Stimulated activated CD8-positive, alpha-beta memory T cell treated with anti-CD3 and anti-CD28 coated beads, Interleukin-15, amount 100 ng/mL, for 4 hours (primary cell): Measurements from ENCODE around the gene C3orf52.

Source experiments
- DNase-seq, 2 donors: peaks; one replicate each; pipeline ENCODE4 v3.0.0-alpha.2; 2020; ENCODE audit warnings: low read depth in 2 of 2

Gene C3orf52

DNA sequence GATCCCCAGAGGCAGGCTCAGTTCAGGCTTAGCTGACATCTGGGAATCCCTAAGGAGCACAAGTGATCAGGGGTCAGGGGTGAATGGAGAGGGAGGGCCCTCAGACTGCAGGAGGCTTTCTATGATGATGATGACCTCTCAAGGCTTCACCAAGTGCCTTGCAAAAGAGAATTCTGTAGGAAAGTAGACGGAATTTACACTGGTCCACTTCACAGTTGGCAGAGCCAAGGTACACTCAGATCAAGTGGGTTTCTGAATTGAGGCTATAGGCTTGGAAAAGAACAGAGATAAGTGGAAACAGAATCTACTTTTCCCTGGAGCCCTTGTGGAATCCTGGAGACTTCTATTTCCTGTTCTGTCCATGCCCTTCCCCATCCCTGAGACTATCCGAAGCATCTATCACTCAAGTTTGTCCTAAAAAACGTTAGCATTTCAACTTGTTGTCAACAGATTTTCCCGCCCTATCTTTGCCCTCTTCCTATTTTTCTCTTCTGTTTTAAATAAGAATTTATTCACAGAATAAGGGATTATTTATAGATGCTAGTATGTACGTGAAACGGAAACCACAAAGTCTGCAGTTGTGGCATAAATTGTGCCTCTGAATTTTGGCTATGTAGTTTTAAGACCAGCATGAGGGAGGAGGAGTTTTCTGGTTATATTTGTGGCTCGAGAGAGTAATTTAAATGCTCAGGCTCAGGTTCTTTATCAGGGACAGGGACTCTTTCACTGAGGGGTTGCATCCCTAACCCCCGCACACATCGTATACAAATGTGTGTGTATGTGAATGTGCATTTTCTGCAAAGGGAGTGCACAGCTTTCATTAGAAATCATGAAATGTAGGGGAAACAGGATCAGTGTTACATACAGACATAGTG lies 34.0 kb downstream of the C3orf52 start:
- no peak for DNase-seq

DNA sequence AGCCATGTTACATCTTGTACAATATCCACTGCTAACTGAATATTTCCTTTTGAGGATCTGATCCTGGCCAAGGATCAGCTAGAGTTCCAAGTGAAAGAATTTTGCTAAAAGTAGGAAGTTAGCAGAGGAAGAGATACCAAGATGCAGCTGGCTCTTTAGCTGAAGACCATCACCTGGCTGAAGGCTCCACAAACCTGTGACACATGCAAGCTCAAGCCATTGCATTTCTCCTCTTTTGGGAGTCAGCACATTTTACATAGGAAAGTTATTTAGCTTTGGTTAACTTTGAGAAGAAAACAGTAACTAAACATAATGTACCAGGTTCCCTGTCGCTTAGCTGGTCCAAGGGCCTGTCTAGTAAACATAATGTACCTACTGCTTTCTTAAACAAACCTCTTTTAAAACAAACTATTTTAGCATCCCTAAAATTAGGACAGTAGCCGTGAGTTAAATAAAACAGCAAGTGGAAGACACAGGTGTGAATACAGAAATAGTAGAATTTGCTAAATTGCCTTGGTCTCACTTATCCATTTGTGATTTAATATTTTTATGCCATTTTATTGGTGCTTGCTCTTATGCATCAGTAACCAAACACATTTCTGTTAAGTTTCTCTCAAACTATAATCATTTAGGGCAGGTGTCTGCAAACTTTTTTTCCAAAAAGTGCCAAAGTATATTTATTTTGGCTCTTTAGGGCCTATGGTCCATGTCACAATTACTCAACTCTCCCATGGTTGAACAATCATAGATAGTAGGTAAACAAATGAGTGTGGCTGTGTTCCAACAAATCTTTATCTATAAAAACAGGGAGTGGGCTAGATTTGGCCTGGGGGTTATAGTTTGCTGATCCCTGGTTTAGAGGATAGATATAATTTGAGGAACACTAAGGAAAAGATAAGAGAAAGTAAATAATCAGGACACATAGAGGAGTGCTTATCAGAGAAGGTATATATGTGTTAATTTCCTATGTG lies 35.7 kb downstream of the C3orf52 start:
- no peak for DNase-seq

DNA sequence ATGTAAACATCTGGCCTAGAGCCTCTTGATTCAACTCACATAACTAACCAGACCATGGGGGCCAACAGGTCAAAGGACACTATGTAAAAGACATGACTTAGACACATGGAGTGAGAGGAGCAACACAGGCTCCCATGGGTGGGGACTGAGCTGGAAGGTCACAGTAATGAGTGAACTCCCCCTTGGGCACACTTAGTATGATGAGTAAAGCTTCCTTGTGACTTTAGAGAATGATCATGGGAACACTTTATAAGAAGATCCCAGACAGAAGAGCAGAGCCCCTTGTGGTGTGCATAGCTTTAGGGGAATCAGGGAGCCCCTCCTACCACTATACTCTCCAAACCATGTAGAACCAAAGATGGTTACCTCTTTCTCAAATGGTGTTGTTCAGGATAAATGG lies 36.7 kb downstream of the C3orf52 start:
- DNase-seq, result no peak

DNA sequence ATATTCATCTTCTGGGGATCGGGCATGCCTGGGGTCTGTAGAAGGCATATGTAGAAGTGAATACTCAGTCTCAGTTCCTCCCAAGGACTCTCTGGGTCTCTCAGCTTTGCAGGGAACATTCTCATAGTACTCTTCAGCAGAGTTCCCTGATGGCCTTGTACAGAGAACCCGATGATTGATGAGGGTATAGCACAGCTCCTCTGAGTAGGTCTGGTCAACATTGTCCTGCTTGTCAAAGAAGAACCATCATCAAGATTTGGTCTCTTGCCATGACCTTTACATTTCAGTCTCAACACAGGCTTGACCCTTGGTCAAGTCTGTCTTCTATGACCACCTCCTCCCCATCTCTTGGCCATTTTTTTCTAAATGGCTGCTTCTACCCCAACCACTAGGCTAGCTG lies 37.4 kb downstream of the C3orf52 start:
- no peak for DNase-seq

DNA sequence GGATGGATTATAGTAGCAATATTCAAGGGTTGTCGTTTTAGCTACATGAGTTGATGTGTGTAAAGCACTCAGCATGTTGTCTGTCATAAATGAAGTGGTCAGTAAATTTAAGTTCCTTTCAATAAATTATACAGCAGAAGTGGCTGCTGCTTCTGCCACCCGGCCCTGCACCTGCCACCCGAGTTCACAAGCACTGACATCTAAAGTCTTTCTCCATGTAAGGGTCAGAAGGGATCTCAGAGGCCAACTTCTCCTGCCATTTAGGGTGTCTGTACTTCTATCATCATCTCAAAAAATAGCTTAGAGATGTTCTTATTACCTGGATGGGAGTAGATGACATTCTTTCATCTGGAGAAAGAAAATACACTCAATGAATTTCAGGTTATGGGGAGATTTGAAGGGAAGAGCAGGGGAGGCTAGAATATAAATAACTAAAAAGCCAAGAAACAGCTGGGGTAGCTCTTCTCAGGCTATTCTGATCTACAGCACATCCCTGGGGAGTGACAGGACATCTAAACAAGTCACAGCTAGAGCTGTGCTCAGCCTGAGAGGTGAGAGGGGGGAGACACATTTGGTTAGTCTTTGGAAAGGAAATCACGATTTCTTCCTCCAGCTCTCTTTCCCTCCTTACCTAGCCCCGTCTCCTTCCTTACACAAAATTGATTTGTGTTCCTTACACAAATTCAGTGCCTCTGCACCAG lies 38.9 kb downstream of the C3orf52 start:
- DNase-seq, result no peak

DNA sequence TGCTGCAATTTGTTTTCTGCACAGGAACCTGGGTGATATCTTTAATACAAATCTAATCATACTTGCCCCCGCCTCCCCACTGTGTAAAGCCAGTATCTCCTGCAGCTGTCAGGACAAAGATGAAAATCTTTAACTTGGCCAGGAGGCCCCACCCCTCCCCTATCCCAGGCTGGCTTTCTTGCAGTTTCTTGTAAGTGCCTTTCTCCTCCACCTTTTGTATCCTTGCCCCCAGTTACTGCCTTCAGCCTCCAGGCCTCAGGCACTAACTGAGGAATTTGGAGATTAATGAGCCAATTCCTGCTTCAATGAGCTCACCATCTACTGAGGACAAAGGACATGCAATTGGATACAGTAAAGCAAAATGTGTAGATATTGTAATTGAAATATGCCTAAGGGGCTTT lies 40.3 kb downstream of the C3orf52 start:
- DNase-seq, result no peak

DNA sequence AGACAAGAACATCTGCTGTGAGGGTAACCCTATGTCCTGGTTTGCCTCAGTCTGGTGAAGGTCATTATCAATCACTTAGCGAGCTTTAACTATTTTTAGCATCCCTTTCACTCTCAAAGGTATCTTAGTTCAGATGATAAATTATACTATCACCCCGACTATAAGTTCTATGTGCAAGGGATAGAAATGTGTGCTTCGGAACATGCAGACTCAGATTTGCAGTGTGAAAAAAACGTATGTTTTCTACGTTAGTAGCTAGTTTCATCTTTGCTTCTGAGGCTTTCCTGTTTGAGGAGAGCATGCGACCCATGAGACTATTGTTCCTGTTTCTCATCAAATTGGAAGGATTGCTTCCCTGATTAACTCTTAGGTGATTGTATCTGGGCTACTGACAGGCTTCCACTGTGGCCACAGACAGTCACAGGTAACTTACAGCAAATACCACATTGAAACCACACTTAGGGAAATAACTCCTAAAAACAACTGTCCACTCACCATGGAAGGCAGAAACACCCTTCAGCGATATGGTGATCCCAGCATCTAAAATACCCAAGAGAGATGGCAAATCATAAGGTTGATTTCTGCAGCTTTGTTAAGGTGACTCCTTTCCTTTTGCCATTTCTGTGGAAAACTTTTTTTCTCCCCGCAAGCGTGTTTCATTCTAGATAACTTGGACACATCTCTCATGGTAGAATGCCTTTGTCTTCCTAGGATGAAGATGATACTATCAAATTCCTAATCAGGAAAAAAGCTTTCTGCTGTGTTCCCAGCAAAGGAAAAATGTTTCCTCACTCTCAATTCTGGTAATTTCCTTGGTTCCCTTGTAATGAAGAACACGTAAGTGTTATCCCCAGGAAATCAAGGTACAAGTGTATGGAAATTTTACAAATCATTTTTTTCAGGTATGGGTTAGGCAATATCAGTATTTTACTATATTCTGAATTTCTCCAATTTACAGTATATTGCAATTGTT lies 41.6 kb downstream of the C3orf52 start:
- DNase-seq, result no peak

DNA sequence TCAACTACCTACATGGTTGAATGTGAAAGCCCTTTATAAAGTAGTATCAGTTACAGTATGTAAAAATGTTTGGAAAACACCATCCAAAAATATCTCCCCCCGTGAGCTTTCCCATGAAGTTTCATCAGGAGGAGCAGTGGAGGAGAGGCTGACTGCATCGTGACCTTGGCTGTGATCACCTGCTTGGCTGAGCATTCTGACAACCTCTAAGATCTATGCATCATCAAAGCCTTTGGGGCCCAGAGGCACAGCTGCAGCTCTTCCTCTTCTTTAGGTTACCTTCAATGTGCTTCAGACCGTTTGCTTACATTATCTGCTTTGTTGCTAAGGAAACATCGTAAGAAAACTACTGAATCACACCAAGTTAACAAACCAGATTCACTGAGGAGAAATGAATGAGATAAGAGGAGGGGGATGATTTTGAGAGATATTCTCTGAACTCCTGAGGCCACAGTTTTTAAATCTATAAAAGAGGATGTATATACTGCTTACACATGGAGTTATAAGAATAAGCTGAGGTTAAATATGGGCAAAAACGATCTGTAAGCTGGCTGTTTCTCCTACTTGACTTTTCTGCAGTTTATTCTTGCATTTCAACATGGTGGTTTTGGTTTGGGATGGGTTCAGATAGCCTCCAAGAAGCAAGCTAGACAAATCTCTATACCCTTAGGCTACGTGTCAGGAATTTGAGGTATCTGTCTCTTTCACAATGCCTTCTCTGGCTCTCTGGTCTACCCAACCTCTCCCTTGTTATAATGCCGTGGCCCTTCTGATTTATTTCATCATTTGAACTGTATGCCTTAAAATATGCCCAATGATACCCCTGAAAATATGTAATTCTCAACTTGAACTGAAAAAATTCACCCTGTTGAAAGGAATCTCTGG lies 42.9 kb downstream of the C3orf52 start:
- DNase-seq, result no peak

DNA sequence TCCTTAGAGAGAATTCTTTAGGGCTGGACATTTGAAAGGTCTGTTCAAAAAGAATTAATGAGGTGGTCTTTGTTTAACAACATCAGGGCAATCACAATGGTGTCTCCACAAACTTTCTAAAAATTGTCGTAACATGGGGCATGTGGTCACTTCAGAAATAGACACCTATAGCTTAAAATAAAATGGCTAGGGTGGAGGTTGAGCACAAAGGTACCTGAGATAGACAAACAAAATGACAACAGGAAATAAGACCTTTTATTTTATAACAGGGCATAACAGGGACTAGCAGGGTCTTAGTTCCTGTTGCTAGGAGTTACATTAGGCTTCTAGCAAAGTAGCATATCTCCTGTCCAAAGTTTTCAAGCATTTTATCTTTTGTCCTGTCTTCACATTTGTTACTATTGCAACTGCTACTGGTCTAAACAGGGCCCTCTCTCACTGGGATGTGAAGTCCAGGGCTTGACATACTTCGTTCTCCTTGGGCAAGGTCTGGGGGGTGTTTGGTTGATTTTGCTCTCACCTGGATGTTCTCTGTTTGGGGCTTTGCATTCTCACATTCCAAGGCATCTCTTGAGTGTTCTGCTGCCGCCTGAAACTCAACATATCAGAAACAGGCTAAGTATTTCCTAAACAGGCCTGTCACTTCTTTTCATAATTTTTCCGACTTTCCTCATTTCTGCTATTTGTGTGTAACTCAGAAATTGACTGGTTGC lies 43.9 kb downstream of the C3orf52 start:
- no peak for DNase-seq

DNA sequence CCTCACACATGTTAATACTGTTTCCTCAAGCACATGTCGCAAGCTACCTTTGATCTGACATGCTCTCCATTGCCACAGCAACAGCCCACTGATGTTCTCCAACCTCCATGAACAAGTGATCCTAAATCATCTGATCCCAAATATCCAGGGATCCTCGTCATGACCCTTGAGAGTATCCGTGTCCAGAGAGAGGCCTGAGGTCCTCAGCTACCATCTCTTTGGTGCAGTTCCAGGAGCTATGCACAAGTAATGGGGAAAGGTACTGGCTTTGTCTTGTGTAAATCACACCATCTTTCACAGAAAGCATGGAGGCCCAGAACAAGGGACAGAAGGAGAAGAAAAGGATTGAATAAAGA lies 44.4 kb downstream of the C3orf52 start:
- no peak for DNase-seq

DNA sequence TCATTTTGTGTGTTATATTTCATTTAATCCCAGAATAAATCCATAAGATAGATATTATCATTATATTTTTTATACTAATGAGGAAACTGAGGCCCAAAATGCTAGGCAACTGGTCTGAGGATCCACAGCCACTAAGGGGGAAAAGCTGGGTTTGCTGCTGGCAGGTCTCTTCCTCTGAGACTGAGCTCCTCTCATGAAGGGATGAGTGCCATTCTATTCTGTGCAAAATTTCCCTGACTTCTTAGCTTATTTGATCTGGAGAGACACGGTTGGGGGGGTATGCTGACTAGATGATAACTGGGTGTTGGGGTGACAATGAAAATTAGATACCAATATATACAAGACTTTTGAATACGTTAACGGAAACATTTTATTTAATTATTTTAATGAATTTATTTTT lies 44.9 kb downstream of the C3orf52 start:
- no peak for DNase-seq

DNA sequence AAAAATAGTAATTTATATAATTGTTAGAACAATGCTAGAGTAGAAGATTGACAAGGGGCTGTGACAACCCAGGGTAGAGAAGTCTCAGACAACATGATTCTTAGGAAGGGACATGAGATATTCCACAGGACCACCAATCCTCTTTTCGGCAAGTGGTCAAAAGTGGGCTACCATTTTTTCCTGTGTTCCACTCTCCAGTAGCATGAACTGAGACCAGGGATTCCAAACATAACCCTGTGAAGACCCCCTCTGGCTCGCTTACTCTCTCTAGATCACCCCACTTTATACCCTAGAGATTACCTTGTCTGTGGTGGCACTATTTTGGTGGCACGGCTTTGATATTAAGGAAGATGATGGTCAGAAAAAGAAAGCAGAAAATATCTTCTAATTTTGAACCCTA lies 45.9 kb downstream of the C3orf52 start:
- DNase-seq, result no peak

DNA sequence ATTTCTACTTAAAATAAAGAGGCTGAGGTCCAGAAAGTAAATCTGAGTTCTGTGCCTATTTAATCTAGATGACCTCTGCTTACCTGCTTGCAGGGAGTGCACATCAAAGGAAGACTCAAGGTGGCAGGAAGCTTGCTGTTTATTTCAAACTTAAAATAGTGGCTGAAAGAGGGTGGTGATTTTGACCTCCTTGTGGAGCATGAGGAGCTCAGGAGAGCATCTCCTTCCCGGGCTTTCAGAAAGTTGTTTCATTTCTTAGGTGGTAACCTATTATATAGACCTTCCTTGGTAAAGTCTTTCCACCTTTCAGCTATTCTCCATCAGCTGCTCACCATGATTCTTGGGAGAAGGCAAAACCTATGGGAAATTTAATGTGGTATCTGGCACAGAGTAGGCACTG lies 46.4 kb downstream of the C3orf52 start:
- no peak for DNase-seq

DNA sequence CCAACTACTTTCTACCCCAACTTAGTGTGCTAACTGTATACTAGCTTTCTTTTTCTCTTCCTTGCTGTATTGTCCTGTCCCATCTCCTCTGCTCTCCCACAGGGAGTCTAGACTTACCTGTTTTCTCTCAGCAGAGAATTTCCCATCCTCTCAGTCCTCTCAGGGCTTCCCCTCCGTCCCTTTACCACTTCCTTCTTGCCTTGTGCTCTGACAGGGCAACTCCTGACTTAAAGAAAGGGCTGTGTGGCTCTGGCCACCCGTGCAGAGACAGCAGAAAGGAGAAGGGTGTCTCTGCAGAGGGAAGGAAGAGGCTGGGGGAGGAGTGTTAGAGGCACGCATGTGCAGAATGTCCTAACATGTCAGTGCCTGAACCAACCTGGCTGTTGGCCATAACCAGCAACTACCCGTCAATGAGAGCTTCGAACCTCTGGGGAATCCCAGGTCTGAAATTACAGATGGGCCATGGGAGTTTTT lies 46.8 kb downstream of the C3orf52 start, which contains the start of gene GCSAM:
GCSAM (minus strand) TSS at position 274 of the 474 bp plus-strand sequence; CDS start at position 146, 128 bp downstream.
- peak; percentile 23 to 30 for DNase-seq

DNA sequence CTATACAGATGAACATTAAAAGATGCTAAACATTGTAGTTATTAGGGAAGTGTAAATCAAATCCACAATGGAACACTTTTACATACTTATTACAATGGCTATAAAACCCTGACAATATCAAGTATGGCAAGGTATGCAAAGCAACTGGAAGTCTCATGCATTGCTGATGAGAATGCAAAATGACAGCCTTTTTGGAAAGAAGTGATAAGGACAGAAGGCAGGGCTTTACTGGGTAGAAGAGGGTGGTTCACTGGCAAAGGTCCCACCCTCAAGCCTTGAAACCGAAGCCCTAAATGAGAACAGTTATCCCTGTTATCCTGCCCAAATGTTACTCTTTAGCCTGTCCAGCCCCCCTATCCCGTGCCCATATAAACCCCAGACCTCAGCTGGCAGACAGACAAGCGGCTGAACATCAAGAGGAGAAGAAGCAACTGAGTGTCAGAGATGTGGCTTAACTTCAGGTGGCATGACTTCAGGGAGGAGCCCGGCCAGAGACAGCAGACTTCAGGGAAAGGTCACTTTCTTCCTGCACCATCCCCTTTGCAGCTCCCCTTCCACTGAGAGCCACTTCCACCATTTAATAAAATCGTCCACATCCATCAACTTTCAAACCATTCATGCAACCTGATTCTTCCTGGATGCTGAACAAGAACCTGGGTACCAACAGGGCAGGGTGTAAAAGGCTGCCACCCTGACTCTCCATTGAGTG lies 47.6 kb downstream of the C3orf52 start:
- no peak for DNase-seq

DNA sequence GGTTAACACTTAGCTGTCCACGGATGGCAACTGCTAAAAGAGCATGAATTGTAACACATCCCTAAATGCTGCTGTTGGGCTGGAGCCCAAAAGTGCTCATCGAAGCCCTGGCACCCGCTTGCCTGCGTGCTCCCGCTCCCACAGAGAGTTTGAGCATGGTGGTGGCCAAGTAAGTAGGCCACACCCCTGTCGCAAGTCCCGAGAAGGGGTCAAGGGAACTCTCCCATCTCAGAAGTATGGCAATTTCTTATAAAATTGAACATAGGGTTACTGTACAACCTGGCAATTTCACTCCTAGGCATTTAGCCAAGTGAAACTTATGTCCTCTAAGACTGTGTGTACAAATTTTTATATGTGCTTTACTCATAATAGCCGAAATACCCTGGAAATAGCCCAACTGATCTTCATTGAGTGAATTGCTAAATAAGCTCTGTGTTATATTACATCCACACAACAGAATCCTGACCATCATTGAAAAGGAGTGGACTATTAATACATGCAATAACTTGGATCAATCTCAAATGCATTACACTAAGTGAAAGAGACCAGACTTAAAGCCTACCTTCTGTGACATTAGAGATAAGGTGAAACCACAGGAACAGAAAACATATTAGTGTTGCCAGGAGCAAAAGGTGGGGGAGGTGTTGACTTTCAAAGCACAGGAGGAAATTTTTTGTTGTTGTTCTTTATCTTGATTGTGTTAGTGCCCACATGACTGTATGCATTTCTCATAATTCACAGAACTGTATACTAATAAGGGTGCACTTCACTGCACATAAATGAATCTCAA lies 48.3 kb downstream of the C3orf52 start:
- DNase-seq, result no peak

DNA sequence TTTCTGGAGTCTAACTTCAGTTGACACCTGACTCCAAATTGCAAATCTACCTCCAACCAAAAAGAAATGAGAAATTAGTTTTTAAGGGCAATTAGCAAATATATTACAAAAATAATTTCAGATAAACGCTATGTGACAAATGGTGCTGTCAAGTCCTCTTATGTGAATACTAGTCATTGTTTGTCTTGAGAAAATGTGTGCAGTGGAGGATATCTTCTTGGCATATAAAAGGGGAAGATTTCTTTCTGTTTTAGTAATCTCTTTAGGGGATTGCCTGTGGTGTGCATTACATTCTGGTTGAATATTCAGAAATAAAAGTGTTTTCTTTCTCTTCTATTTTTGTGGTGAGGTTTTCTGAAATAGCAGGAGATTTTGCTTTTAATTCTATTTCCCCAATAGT lies 49.9 kb downstream of the C3orf52 start:
- DNase-seq, result no peak
